Neuronal stem cell (in vitro differentiated cells): ENCODE results near the gene LRRC4B.
"Not testable (repeated sequence)": the region's sequence is repeated elsewhere in the genome, so short reads cannot be mapped to it uniquely, and the experiment has no call there.

Experiments
- DNase-seq: peaks from one replicate; pipeline ENCODE4 v3.0.0-alpha.2; 2013; ENCODE audit warnings: low spot score
- H2AFZ ChIP-seq: one replicate; pipeline ENCODE4 v1.6.1; 2013; ENCODE audit warnings: mild to moderate bottlenecking, low read length, inconsistent platforms
- H2AK5ac ChIP-seq: 2 replicates; pipeline ENCODE4 v1.6.1; 2013; ENCODE audit warnings: low read depth, mild to moderate bottlenecking, inconsistent platforms, low read length, moderate library complexity, mixed read lengths
- H2BK120ac ChIP-seq: 2 replicates; pipeline ENCODE4 v1.6.1; 2013; ENCODE audit warnings: low read depth, mild to moderate bottlenecking, inconsistent platforms, low read length, moderate library complexity, mixed read lengths
- H2BK12ac ChIP-seq: one replicate; pipeline ENCODE4 v1.6.1; 2013; ENCODE audit warnings: low read length, inconsistent platforms
- H2BK15ac ChIP-seq: 2 replicates; pipeline ENCODE4 v1.6.1; 2013; ENCODE audit warnings: mild to moderate bottlenecking, low read length, inconsistent platforms, mixed read lengths
- H2BK5ac ChIP-seq: one replicate; pipeline ENCODE4 v1.6.1; 2013; ENCODE audit warnings: inconsistent platforms, mild to moderate bottlenecking, low read length, moderate library complexity
- H3K14ac ChIP-seq: one replicate; pipeline ENCODE4 v1.6.1; 2013; ENCODE audit warnings: low read length, inconsistent platforms
- H3K18ac ChIP-seq: 2 replicates; pipeline ENCODE4 v1.6.1; 2013; ENCODE audit warnings: low read length, inconsistent platforms
- H3K23ac ChIP-seq: 2 replicates; pipeline ENCODE4 v1.6.1; 2013; ENCODE audit warnings: low read depth, mild to moderate bottlenecking, mixed read lengths, low read length, inconsistent platforms; ENCODE audit not compliant: poor library complexity
- H3K27ac ChIP-seq: replicated peaks from 3 replicates; pipeline ENCODE4 v1.5.1; 2013; ENCODE audit warnings: low read length, inconsistent platforms
- H3K27me3 ChIP-seq, 3 experiments: 2 replicates each; pipeline ENCODE4 v1.6.1; 2013; ENCODE audit warnings: low read length in 3 of 3, mild to moderate bottlenecking in 2 of 3, inconsistent platforms in 1 of 3, low read depth in 1 of 3, mixed read lengths in 1 of 3, moderate library complexity in 1 of 3; ENCODE audit not compliant: control insufficient read depth in 3 of 3, insufficient read depth in 3 of 3
- H3K36me3 ChIP-seq, 2 donors: replicated peaks in 1 of 2; 2 replicates each; pipeline ENCODE4 v1.6.1; 2013; ENCODE audit warnings: low read length in 2 of 2; ENCODE audit not compliant: control insufficient read depth in 2 of 2, insufficient read depth in 2 of 2
- H3K4ac ChIP-seq: 2 replicates; pipeline ENCODE4 v1.6.1; 2013; ENCODE audit warnings: inconsistent platforms, mild to moderate bottlenecking, low read length, moderate library complexity
- H3K4me1 ChIP-seq, 2 donors: 1 replicate in 1 of 2; 2 replicates in 1 of 2; pipeline ENCODE4 v1.6.1; 2013; ENCODE audit warnings: low read length in 2 of 2, low read depth in 1 of 2; ENCODE audit not compliant: control insufficient read depth in 2 of 2, insufficient read depth in 1 of 2
- H3K4me2 ChIP-seq: one replicate; pipeline ENCODE4 v1.6.1; 2013; ENCODE audit warnings: mild to moderate bottlenecking, low read length, inconsistent platforms; ENCODE audit not compliant: insufficient read depth, poor library complexity, severe bottlenecking
- H3K4me3 ChIP-seq, 2 donors: 2 replicates each; pipeline ENCODE4 v1.5.1; 2013; ENCODE audit warnings: low read length in 2 of 2, mild to moderate bottlenecking in 2 of 2, inconsistent platforms in 1 of 2, moderate library complexity in 1 of 2
- H3K79me1 ChIP-seq: one replicate; pipeline ENCODE4 v1.6.1; 2013; ENCODE audit warnings: low read depth, mild to moderate bottlenecking, inconsistent platforms, low read length, moderate library complexity
- H3K9ac ChIP-seq: one replicate; pipeline ENCODE4 v1.6.1; 2013; ENCODE audit warnings: mild to moderate bottlenecking, low read depth, low read length, inconsistent platforms; ENCODE audit not compliant: poor library complexity
- H3K9me3 ChIP-seq, 2 donors: replicated peaks in 1 of 2; 2 replicates each; pipeline versions ENCODE3 to v1.6.1; 2013; ENCODE audit warnings: low read length in 2 of 2, mild to moderate bottlenecking in 2 of 2, inconsistent platforms in 1 of 2, low read depth in 1 of 2, mixed read lengths in 1 of 2, moderate library complexity in 1 of 2; ENCODE audit not compliant: control insufficient read depth in 2 of 2, insufficient read depth in 1 of 2
- H4K8ac ChIP-seq: one replicate; pipeline ENCODE4 v1.6.1; 2013; ENCODE audit warnings: low read depth, mild to moderate bottlenecking, inconsistent platforms, low read length, moderate library complexity
- H4K91ac ChIP-seq: one replicate; pipeline ENCODE4 v1.6.1; 2013; ENCODE audit warnings: low read length, low read depth, mild to moderate bottlenecking, inconsistent platforms; ENCODE audit not compliant: poor library complexity
- WGBS, 2 donors: extraction: QIAGEN DNeasy Blood & Tissue Kit; methylation state at CpG; one replicate each; pipeline ENCODE4 v1.1.7; 2013; ENCODE audit warnings: missing lambda C conversion rate in 2 of 2, mixed read lengths in 1 of 2; ENCODE audit not compliant: insufficient read length in 2 of 2, insufficient replicate concordance in 1 of 2; ENCODE audit errors: extremely low coverage in 2 of 2; 5-methylcytosine and 5-hydroxymethylcytosine counted together

LRRC4B gene

DNA sequence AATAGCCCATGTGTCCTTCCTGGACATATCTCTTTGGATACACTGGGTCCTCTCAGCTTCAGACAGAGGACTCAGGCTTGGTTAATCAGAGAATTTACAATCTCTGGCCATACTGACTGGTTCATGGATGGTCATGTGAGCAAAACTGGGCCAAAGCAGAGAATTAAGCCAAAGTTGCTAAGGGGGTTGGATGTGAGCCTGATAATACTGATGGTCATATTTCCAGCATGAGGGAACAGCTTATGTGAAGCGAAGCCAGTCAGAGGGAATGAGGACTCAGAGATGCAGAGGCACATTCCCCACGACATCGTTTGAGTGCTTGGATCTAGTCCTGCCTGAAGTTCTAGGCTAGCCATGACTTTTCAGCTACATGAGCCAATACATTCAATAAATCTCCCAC, 22.0 kb upstream of the LRRC4B start:
- no peak overlapping the region for H3K27ac ChIP-seq
- no peak overlapping the region for H3K9ac ChIP-seq
- H2BK5ac ChIP-seq, result no peak overlapping the region
- no peaks in the 10 kb centered on the region for H3K9me3 ChIP-seq
- H4K8ac ChIP-seq, result no peak overlapping the region
- no peaks in the 10 kb centered on the region for H3K36me3 ChIP-seq
- no peak overlapping the region for H3K14ac ChIP-seq
- H3K4ac ChIP-seq, result no peak overlapping the region
- H3K18ac ChIP-seq, result no peak overlapping the region
- WGBS, 2 donors, result no CpG with 5 or more reads among the region's 3 CpGs
- no peak overlapping the region for H2BK15ac ChIP-seq
- no peak overlapping the region for H3K4me3 ChIP-seq
- no peak overlapping the region for H3K4me2 ChIP-seq
- DNase-seq, result no peak
- H4K91ac ChIP-seq, result no peak overlapping the region
- no peak overlapping the region for H2BK120ac ChIP-seq
- no peak overlapping the region for H3K23ac ChIP-seq
- no peak overlapping the region for H2AFZ ChIP-seq
- H3K79me1 ChIP-seq, result no peaks in the 10 kb centered on the region
- no peak overlapping the region for H2AK5ac ChIP-seq
- no peaks in the 10 kb centered on the region for H3K4me1 ChIP-seq
- no peak overlapping the region for H2BK12ac ChIP-seq
- peaks cover 0 to 6% (median 0%) of the 10 kb centered on the region in 3 experiments for H3K27me3 ChIP-seq

DNA sequence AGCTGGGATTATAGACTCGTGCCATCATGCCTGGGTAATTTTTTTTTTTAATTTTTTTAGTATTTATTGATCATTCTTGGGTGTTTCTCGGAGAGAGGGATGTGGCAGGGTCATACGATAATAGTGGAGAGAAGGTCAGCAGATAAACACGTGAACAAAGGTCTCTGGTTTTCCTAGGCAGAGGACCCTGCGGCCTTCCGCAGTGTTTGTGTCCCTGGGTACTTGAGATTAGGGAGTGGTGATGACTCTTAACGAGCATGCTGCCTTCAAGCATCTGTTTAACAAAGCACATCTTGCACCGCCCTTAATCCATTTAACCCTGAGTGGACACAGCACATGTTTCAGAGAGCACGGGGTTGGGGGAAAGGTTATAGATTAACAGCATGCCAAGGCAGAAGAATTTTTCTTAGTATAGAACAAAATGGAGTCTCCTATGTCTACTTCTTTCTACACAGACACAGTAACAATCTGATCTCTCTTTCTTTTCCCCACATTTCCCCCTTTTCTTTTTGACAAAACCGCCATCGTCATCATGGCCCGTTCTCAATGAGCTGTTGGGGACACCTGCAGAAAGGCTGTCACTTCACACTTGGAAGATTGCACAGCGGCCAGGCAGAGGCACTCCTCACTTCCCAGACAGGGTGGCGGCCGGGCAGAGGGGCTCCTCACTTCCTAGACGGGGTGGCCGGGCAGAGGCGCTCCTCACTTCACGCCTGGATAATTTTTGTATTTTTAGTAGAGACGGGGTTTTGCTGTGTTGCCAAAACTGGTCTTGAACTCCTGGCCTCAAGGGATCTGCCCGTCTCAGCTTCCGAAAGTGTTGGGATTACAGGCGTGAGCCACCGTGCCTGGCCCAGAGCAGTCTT, 13.8 kb upstream of the LRRC4B start:
- not testable (repeated sequence) for H2BK12ac ChIP-seq, H2BK15ac ChIP-seq, H4K8ac ChIP-seq, H4K91ac ChIP-seq, H2BK5ac ChIP-seq, H3K9me3 ChIP-seq, H3K23ac ChIP-seq, H3K79me1 ChIP-seq, H3K36me3 ChIP-seq, H2BK120ac ChIP-seq, H3K14ac ChIP-seq, H3K18ac ChIP-seq, H3K4me2 ChIP-seq, DNase-seq, H3K27me3 ChIP-seq, H3K4me3 ChIP-seq, H3K4ac ChIP-seq, H2AK5ac ChIP-seq, H3K4me1 ChIP-seq, H3K9ac ChIP-seq, H3K27ac ChIP-seq, H2AFZ ChIP-seq
- WGBS, 2 donors, result no CpG with 5 or more reads among the region's 24 CpGs

DNA sequence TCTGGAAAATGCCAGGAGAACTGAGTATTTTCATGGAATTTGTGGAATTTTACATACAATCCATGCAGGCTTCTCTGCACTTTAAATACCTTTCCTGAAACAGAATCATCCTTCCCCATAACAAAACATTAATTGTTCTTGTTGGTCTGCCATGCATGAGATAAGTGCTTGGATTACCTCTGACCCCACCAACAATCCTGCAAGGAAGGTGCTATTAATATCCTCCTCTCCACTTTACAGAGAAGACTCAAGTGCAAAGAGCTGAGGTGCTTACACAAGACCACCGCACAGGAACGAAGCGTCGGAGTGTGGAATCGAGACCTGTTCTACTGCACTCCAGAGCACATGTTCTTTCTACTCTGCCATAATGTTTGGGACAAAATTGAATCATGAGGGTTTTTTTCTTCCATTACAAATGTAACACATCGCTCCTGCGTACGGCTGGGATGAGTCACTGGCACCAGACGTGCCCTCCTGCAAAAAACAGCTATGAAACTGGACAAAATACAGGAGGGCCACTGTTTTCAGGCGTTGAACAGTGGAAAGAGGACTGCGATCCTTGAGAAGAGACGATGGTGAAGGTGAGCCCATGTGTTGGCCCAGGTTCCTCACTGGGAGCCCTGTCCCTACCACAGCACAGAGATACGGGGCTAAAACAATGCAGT, 12.9 kb upstream of the LRRC4B start:
- no peak overlapping the region for H3K23ac ChIP-seq
- no peak overlapping the region for H4K91ac ChIP-seq
- no peak overlapping the region for H4K8ac ChIP-seq
- H2BK5ac ChIP-seq, result no peak overlapping the region
- WGBS, 2 donors, result no CpG with 5 or more reads among the region's 13 CpGs
- H2BK15ac ChIP-seq, result no peak overlapping the region
- H2AFZ ChIP-seq, result no peak overlapping the region
- H3K79me1 ChIP-seq, result no peaks in the 10 kb centered on the region
- no peak overlapping the region for H3K18ac ChIP-seq
- peak overlapping the region; percentile 18 for H2AK5ac ChIP-seq
- no peak for DNase-seq
- H3K9ac ChIP-seq, result no peak overlapping the region
- H2BK120ac ChIP-seq, result no peak overlapping the region
- no peak overlapping the region for H3K4ac ChIP-seq
- H3K14ac ChIP-seq, result no peak overlapping the region
- peaks cover 0 to 2% of the 10 kb centered on the region in 2 donors for H3K36me3 ChIP-seq
- no peak overlapping the region for H3K4me2 ChIP-seq
- no peaks in the 10 kb centered on the region for H3K27me3 ChIP-seq
- H3K27ac ChIP-seq, result no peak overlapping the region
- peaks cover 0 to 2% of the 10 kb centered on the region in 2 donors for H3K4me1 ChIP-seq
- H2BK12ac ChIP-seq, result no peak overlapping the region
- peaks cover 0 to 7% of the 10 kb centered on the region in 2 donors for H3K9me3 ChIP-seq
- no peak overlapping the region for H3K4me3 ChIP-seq

DNA sequence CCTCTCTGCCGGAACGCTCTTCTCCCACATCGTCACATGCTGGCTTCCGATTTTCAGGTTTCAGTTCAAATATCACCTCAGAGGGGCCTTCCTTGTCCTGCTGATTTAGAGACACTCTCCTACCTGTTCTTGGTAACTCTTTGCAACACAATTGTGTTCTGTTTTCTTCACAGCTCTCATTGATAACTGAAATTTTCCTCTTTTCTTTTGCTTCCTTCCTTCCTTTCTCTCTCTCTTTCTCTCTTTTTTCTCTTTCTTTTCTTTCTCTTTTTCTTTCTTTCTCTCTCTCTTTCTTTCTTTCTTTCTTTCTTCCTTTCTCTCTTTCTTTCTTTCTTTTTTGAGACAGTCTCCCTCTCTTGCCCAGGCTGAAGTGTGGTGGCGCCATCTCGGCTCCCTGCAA, 12.0 kb upstream of the LRRC4B start:
- WGBS, 2 donors, result no CpG with 5 or more reads among the region's 6 CpGs
- Histone ChIP-seq H3K4ac (no peak overlapping the region), H3K9me3 (peaks cover 0 to 7% of the 10 kb centered on the region in 2 donors), H3K4me2 (no peak overlapping the region), H2BK120ac (peak overlapping the region; percentile 72), H4K8ac (no peak overlapping the region), H3K27ac (no peak overlapping the region), H2AK5ac (no peak overlapping the region), H3K4me1 (peaks cover 0 to 2% of the 10 kb centered on the region in 2 donors), H2BK15ac (no peak overlapping the region), H2BK5ac (no peak overlapping the region), H2AFZ (no peak overlapping the region), H3K14ac (no peak overlapping the region), H3K18ac (peak overlapping the region; percentile 57), H3K9ac (no peak overlapping the region), H3K36me3 (peaks cover 0 to 2% of the 10 kb centered on the region in 2 donors), H2BK12ac (peak overlapping the region; percentile 58), H4K91ac (no peak overlapping the region), H3K23ac (peak overlapping the region; percentile 31), H3K27me3 (no peaks in the 10 kb centered on the region), H3K4me3 (no peak overlapping the region), H3K79me1 (no peaks in the 10 kb centered on the region)
- DNase-seq, result no peak
